HG02938 (cell line): Measurements from ENCODE around the gene RPS6KA4.
"Not testable (repeated sequence)": the region's sequence is repeated elsewhere in the genome, so short reads cannot be mapped to it uniquely, and the experiment has no call there.

ENCODE experiments used
- ATAC-seq: cut with Tn5 transposase; IDR thresholded peaks from one replicate; pipeline ENCODE4 v1.9.1; 2021; ENCODE audit warnings: mild to moderate bottlenecking, moderate library complexity; ENCODE audit not compliant: unreplicated experiment

The RPS6KA4 gene

DNA sequence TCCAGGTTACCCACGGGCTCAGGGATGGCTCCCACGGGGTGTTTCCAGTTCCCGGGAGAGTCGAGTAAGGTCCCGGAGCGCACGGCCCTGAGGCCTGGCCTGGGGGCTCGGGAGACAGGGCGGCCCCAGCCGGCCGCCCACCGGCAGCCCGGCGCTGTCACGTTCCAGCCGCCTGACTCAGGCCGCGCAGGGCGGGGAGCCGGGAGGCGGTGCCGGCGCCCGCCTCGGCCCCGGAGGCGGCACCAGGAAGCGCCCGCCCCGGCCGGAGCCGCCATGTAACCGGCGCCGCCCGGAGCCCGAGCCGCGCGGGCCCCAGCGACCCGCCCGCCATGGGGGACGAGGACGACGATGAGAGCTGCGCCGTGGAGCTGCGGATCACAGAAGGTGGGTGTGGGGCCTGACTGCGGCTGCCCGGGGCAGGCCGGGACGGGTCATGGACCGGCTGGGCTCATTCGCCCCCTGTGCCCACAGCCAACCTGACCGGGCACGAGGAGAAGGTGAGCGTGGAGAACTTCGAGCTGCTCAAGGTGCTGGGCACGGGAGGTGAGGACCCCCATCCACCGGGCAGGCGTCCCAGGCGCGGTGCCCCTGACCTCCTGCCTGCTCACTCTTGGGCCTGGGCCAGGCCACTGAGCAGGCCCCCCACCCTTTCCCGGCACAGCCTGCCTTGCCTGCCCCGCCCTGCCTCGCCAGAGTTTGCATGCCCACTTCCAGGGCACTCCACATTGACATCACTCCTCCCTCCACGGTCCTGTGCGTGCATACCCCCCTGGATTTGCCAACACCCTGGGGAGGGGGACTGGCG, at the start of gene RPS6KA4:
RPS6KA4 (plus strand) TSS at position 256 of the 805 bp plus-strand sequence; CDS start at position 330, 74 bp downstream.
- no peak for ATAC-seq

DNA sequence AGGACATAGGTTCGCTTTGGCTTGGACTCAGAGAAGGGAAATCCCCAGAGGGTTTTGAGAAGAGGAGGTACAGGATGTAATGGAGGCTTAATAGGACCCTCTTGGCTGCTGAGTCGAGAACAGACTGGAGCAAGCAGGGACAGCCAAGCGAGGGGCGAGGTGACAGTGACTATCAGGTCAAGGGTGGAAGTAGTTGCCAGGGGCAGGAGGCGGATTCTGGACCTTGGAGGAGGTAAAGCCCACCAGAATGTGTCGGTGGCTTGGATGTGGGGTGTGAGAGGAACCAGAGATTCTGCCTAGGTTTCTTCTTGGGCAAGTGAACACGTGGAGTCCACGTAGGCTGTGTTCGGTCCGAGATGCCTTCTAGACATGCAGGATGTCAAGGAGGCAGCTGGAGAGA, 46.0 kb upstream of the RPS6KA4 start:
- ATAC-seq = no peak

DNA sequence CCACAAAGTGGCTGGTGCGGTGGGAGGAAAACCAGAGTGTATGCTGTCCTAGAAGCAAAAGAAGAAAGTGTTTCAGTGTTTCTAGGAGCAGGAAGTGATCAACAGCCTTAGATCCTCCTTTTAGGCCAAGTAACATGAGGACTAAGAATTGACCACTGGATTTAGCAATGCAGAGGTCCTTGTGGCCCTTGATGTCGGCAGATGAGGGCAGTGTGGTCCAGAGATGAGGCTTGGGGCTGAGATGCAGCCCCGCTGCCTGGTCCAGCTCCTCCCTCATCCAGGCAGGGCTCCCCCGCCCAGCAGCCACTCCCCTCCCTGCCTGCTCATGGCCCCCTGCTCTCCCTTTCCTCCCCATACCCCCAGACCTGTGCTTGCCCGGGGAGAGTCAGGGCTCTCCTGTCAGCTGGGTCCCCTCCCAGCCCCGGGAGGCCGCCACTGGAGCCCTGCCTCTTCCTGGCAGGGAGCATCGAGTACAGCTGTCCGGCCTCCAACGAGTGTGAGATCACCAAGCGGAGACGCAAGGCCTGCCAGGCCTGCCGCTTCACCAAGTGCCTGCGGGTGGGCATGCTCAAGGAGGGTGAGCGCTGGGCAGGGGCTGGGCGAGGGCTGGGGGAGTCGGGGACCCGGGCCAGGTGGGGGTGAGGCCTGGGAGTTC, 45.3 kb upstream of the RPS6KA4 start:
- ATAC-seq = no peak

DNA sequence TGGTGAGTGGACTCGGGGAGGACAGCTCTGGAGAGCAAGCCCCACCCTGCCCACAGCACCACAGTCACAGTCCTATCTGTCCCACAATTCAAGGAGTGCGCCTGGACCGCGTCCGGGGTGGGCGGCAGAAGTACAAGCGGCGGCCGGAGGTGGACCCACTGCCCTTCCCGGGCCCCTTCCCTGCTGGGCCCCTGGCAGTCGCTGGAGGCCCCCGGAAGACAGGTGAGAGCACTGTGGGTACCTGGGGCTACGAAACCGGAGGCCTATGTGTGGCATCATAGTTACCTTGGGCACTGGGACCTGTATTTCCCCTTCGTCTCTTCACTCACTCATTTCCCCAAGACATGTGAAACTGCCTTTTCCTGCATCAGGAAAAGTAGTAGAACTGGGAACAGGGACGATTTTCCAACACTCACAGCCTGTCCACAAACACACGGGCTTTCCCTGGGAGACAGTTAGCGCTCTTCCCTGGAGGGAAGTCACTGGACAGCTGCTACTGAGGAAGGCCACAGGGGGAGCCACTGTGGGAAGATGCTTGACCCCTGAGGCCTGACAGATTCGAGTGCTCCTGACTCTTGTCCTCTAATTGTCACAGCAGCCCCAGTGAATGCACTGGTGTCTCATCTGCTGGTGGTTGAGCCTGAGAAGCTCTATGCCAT, 44.7 kb upstream of the RPS6KA4 start:
- no peak for ATAC-seq

DNA sequence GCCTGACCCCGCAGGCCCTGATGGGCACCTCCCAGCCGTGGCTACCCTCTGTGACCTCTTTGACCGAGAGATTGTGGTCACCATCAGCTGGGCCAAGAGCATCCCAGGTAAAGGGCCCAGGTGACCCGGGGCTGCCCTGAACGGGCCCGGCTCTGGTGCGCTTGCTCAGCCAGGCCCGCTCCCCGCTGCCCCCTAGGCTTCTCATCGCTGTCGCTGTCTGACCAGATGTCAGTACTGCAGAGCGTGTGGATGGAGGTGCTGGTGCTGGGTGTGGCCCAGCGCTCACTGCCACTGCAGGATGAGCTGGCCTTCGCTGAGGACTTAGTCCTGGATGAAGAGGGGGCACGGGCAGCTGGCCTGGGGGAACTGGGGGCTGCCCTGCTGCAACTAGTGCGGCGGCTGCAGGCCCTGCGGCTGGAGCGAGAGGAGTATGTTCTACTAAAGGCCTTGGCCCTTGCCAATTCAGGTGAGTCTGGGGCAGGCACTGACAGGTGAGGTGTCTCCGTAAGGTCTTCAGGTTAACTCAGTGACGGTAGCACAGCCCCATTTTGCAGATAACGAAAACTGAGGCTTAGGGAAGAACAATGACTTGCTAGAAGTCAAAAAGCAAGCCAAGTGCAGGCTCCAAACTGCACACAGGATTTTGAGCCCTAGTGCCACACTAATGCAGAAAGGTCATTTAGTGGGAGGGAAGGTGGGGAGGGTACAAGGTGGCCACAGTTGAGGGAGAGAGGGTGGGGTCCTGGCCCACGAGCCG, 44.0 kb upstream of the RPS6KA4 start:
- ATAC-seq = no peak

DNA sequence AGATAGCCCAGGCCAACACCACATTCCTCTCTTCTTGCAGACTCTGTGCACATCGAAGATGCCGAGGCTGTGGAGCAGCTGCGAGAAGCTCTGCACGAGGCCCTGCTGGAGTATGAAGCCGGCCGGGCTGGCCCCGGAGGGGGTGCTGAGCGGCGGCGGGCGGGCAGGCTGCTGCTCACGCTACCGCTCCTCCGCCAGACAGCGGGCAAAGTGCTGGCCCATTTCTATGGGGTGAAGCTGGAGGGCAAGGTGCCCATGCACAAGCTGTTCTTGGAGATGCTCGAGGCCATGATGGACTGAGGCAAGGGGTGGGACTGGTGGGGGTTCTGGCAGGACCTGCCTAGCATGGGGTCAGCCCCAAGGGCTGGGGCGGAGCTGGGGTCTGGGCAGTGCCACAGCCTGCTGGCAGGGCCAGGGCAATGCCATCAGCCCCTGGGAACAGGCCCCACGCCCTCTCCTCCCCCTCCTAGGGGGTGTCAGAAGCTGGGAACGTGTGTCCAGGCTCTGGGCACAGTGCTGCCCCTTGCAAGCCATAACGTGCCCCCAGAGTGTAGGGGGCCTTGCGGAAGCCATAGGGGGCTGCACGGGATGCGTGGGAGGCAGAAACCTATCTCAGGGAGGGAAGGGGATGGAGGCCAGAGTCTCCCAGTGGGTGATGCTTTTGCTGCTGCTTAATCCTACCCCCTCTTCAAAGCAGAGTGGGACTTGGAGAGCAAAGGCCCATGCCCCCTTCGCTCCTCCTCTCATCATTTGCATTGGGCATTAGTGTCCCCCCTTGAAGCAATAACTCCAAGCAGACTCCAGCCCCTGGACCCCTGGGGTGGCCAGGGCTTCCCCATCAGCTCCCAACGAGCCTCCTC, 43.1 kb upstream of the RPS6KA4 start:
- ATAC-seq = not testable (repeated sequence)

DNA sequence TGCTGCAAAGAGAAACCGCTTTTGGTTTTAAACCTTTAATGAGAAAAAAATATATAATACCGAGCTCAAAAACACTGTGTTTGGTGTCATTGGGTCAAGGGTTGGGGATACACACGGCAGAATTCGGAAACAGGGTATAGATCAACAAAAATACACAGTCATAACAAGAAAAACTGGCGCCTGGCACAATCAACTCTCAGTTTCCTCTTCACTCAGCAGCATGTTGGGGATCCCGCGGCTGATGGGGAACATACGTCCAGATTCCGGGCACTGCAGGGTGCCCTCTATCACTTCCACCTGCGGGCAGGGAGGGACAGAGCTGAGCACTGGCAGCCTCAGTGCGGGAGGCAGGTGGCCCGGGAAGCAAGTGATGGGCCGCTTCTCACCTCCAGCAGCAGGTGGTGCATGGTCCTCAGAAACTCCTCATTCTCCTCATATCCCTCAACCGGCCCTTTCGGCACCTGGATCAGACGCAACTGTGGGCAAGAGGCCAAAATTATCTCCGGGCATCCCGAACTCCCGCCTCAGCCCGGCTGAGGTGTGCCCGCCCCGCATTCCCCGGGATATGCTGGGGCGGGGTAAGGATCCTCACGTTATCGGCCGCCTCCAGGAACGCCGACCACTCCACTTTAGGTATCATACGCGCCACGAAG, 42.2 kb upstream of the RPS6KA4 start:
- no peak for ATAC-seq

DNA sequence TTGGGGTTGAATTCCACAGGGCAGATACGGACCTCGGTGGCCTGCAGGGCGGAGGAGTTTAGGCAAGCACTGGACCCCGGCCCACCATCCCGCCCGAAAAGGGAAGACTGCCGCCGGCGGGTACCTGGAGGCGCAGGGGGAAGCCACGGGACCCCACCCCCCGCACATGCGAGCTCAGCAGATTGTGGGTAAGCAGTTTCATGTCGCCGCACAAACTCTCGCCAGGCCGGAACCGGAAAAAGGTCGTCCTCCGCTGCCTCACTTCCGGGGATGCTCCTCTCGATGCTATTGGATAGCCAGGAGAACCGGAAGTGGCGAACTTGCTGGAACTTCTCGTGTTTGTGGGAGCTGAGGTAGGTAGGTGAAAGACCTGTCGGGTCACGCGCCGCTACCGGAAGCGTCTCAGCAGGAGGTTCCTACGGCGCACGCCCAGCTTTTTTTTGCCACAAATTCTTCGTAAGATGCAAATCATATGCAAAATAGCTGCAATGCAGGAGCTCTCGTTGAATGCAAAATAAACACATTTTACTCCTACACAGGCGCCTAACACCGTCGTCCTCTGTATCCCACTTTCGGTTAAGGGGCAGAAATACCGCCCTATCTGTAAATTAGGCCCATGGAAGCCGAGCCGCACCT, 41.5 kb upstream of the RPS6KA4 start, which contains the start of gene TRMT112:
TRMT112 (minus strand) TSS at position 235 of the 636 bp plus-strand sequence; CDS start at position 202, 33 bp downstream.
- peak; percentile 64 for ATAC-seq

DNA sequence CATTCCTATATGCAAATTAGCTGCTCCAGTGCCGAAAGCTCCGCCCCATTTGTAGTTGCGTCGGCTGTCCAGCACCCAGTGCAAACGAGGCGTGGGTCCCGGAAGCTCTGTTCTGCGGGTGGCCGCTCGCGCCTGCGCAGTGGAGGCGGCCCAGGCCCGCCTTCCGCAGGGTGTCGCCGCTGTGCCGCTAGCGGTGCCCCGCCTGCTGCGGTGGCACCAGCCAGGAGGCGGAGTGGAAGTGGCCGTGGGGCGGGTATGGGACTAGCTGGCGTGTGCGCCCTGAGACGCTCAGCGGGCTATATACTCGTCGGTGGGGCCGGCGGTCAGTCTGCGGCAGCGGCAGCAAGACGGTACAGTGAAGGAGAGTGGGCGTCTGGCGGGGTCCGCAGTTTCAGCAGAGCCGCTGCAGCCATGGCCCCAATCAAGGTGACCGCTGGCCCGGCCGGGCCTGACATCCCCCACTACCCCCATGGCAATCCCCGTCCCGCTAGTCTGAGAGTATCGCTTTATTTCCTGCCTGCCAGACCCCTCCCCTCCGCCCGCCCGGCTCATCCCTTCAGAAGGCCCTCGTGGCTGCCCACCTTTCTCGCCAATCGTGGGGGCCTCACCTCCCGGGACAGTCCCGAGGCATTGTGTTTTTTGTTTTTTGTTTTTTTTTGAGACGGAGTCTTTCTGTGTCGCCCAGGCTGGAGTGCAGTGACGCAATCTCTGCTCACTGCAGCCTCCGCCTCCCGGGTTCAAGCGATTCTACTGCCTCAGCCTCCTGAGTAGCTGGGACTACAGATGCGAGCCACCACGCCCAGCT, 40.8 kb upstream of the RPS6KA4 start, which contains the start of gene PRDX5:
PRDX5 (plus strand) TSS at position 161 of the 805 bp plus-strand sequence; CDS start at position 256, 95 bp downstream.
- ATAC-seq = peak; percentile 64

DNA sequence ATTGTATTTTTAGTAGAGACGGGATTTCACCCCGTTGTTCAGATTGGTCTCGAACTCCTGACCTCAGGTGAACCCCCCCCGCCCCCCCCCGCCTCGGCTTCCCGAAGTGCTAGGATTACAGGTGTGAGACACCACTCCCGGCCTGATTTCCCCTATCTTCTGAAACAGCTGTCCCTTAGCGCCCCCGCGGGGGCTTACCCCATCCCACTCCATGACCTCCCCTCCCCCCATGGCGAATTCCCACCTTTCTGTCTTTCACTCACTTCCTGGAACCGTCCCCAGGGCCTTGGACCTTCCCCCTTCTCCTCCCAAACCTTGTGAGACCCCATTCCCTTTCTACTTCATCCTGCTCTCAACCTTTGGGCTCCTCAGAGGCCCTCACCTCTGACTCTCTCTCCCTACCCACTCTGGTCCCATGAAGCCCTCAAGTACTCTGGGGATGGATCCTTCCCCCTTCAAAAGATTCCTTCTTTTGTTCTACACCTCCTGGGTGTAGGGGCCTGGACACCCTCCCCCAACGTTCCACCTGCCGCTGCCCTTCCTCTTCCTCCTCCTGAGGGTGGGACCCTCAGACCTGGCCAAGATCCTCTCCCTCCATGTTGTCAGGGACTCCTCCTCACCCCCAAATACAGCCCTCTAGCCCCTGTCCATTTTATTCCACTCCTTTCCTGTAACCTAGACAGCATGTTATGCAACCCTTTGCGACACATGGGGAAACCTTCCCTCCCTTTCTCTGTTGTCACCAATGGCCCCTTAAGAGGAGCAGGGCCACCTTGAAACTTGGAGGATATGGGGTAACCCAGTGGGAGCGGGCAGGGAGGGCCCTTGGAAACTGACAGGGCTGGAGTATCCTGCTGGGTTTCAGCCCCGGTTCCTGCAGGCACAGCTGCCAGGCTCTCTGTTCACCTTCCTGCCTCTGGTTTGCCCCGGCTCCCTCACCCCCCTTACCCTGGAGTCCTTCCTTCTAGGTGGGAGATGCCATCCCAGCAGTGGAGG, 39.9 kb upstream of the RPS6KA4 start:
- ATAC-seq = no peak

DNA sequence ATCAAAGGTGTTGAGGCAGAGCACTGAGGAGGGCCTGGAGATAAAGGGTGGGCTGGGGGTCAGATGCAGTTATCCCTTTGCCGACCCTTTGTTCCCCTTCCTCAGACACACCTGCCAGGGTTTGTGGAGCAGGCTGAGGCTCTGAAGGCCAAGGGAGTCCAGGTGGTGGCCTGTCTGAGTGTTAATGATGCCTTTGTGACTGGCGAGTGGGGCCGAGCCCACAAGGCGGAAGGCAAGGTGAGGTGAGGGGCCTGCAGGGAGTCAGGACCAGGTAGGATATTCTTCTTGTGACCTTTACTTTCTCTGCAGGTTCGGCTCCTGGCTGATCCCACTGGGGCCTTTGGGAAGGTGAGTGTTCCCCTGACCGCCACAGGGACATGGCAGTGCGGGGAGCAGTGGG, 38.4 kb upstream of the RPS6KA4 start:
- ATAC-seq = no peak

DNA sequence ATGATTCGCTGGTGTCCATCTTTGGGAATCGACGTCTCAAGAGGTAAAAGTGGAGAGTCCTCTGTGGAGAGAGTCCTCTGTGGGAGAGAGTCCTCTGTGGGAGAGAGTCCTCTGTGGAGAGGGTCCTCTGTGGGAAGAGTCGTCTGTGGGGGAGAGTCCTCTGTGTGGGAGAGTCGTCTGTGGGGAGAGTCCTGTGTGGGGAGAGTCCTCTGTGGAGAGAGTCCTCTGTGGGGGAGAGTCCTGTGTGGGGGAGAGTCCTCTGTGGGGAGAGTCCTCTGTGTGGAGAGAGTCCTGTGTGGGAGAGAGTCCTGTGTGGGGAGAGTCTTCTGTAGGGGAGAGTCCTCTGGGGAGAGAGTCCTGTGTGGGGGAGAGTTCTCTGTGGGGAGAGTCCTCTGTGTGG, 37.9 kb upstream of the RPS6KA4 start:
- ATAC-seq = no peak

DNA sequence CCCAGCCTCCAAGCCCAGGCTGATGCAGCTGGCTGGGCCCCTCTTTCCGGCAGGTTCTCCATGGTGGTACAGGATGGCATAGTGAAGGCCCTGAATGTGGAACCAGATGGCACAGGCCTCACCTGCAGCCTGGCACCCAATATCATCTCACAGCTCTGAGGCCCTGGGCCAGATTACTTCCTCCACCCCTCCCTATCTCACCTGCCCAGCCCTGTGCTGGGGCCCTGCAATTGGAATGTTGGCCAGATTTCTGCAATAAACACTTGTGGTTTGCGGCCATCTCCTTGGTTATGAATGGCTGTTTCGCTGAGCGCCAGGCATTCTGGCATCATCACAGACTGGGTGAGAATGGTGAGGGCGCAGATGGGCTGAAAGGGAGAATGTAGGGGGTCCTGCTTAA, 37.4 kb upstream of the RPS6KA4 start:
- no peak for ATAC-seq

DNA sequence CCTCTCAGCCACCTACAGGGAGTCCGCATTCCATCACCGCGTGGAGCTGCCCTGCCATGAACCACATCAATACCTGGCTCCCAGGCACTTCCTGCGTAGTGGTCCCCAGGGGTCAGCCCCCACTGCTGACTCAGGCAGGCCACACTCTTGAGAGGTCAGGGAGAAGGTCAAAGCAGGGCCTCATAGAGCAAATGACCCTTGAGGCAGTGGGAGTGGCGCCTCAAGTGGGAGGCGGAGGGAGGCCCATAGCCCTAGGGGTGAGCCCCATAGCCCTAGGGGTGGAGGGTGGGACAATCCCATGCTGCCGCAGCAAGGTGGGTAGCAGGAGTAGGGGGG, 36.1 kb upstream of the RPS6KA4 start:
- ATAC-seq = no peak

DNA sequence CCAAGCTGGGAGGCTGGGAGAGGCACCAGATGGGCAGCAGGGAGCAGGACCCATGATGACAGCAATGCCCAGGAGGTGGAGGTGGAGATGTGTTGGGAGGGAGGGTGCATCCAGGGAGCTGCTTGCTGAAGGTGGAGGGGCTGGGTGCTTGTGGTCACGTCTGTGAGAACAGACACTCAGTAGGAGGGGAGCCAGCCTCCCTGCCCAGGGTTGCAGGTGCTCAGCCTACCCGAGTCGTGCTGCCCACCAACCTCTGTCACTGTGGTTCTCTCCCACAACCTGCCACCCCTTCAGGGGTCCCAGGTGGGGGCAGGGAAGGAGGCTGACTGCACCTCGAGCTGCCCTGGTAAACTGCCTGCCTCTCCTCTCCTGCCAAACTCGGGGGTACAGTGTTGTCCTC, 35.6 kb upstream of the RPS6KA4 start:
- ATAC-seq = no peak

DNA sequence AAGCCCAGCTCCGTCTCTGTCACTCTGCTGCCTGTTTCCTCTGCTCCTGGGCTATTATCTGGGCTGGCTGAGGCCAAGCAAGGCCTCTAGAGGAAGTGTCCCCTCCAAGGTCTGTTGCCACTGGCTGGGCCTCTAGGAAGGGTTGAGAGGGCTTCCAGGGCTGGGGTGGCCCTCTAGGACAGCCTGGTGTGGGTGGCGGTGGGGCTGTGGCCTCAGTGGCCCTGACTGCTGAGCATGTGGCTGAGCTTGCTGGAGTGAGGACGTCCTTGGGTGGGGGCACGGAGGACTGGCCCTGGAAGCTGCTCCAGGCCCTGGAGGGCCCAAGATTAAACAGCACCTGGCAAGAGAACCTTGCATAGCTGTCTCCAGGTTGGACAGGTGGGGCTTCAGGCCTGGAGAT, 35.0 kb upstream of the RPS6KA4 start:
- not testable (repeated sequence) for ATAC-seq
